Aorta (tissue), 5 donors: ENCODE results near the gene FGF14. TPM values are rescaled to one million over a fixed set of nuclear protein-coding genes. Genes with fewer than 3 reads are reported as not detected.

Source experiments
- ATAC-seq: fragments of 200-7000 bp; cut with Tn5 transposase; one replicate; pipeline ENCODE4 v1.9.1; 2022; ENCODE audit warnings: moderate library complexity; ENCODE audit not compliant: low FRiP score
- DNase-seq, 2 donors: peaks; one replicate each; pipeline ENCODE4 v3.0.0-alpha.2; 2020
- H3K27ac ChIP-seq, 2 donors: one replicate each; pipeline ENCODE4 v1.5.1; 2013; ENCODE audit warnings: low read length in 2 of 2, mild to moderate bottlenecking in 2 of 2, moderate library complexity in 2 of 2, control low read depth in 1 of 2, inconsistent platforms in 1 of 2, low read depth in 1 of 2
- H3K27me3 ChIP-seq, 2 donors: one replicate each; pipeline ENCODE4 v1.6.1; 2013; ENCODE audit warnings: control low read depth in 1 of 2, low read length in 1 of 2, mild to moderate bottlenecking in 1 of 2, moderate library complexity in 1 of 2; ENCODE audit not compliant: insufficient read depth in 2 of 2, control insufficient read depth in 1 of 2
- H3K36me3 ChIP-seq, 2 donors: one replicate each; pipeline ENCODE4 v1.6.1; 2013; ENCODE audit warnings: control low read depth in 1 of 2, low read length in 1 of 2, mild to moderate bottlenecking in 1 of 2; ENCODE audit not compliant: insufficient read depth in 2 of 2, control insufficient read depth in 1 of 2
- H3K4me1 ChIP-seq, 2 donors: one replicate each; pipeline ENCODE4 v1.6.1; 2013; ENCODE audit warnings: low read length in 2 of 2, control low read depth in 1 of 2, mild to moderate bottlenecking in 1 of 2, moderate library complexity in 1 of 2; ENCODE audit not compliant: insufficient read depth in 2 of 2, control insufficient read depth in 1 of 2
- H3K4me3 ChIP-seq, 2 donors: one replicate each; pipeline ENCODE4 v1.5.1; 2013; ENCODE audit warnings: low read length in 2 of 2, control low read depth in 1 of 2, mild to moderate bottlenecking in 1 of 2
- H3K9me3 ChIP-seq: one replicate; pipeline ENCODE4 v1.6.1; 2013; ENCODE audit warnings: mild to moderate bottlenecking, low read length; ENCODE audit not compliant: control insufficient read depth
- WGBS, 2 donors: extraction: QIAGEN DNeasy Blood & Tissue Kit; methylation state at CpG; one replicate each; pipeline ENCODE4 v1.1.7; 2013; 5-methylcytosine and 5-hydroxymethylcytosine counted together
- intact Hi-C, 2 donors: fragments of 100-400 bp; cut with DNase I; formaldehyde crosslinking; loops; one replicate each; pipeline versions ENCODE4 v1.14.2 to v1.15.0; 2022
- polyA plus RNA-seq, 2 donors: library from polyadenylated mRNA; stranded (reverse); fragments of 200-250 nt; gene quantifications; one replicate each; pipeline ENCODE4 v1.2.3, GENCODE V29; 2013
- total RNA-seq, 2 donors: library from RNA; stranded (reverse); fragmentation: NEBNext Ultra II Directional; extraction: Animal tissue kit (Norgen Biotek cat#: 25700); gene quantifications; one replicate each; pipeline ENCODE4 v1.2.1, GENCODE V29; 2021
- donor health status: healthy with polysubstance abuse.
- donor health status: Bipolar disorder and iron deficiency.
- donor health status: DM: no; HTN: no; CAD: no.
- donor health status: DM: no; HTN: no; CAD: no.
- donor health status: DM: yes; HTN: yes; CAD: no.

The FGF14 gene
- total and polyA plus RNA-seq, 4 donors, result 0.13 to 4.6 (median 0.72) TPM

- no peak overlapping the region for H3K4me3 ChIP-seq
- WGBS, 2 donors, result 38 to 44% methylated on average over 5 of the region's 5 CpGs
- H3K27ac ChIP-seq, result no peak overlapping the region
- no peaks in the 10 kb centered on the region for H3K36me3 ChIP-seq
- ATAC-seq (no peak), DNase-seq (no peak)
- peaks cover 2 to 3% of the 10 kb centered on the region in 2 donors for H3K4me1 ChIP-seq
- intact Hi-C loops, result no loop called here
- H3K27me3 ChIP-seq, result no peaks in the 10 kb centered on the region
- no peaks in the 10 kb centered on the region for H3K9me3 ChIP-seq
Measured at GRCh38 chr13:101978552-101979315, 423.1 kb downstream of the FGF14 start.

GRCh38 chr13:101977475-101977874, 424.4 kb downstream of the FGF14 start:
- intact Hi-C loops, result no loop called here
- Histone ChIP-seq H3K36me3 (no peaks in the 10 kb centered on the region), H3K4me3 (no peak overlapping the region), H3K9me3 (no peaks in the 10 kb centered on the region), H3K4me1 (peaks cover 2 to 3% of the 10 kb centered on the region in 2 donors), H3K27me3 (no peaks in the 10 kb centered on the region), H3K27ac (no peak overlapping the region)
- no peak for ATAC-seq
- WGBS, 2 donors, result 1 to 2% methylated on average over 3 of the region's 3 CpGs
- no peak for DNase-seq

- Histone ChIP-seq H3K36me3 (no peaks in the 10 kb centered on the region), H3K27ac (no peak overlapping the region), H3K4me3 (no peak overlapping the region), H3K9me3 (no peaks in the 10 kb centered on the region), H3K27me3 (no peaks in the 10 kb centered on the region), H3K4me1 (no peaks in the 10 kb centered on the region)
- intact Hi-C loops, result no loop called here
- 91 to 92% methylated on average over 4 of the region's 4 CpGs for WGBS, 2 donors
- DNase-seq, result no peak
- no peak for ATAC-seq
Measured at GRCh38 chr13:101972191-101972590, 429.7 kb downstream of the FGF14 start.

- intact Hi-C loops, result no loop called here
- 70 to 81% methylated on average over 2 of the region's 2 CpGs for WGBS, 2 donors
Measured at GRCh38 chr13:101970341-101970740, 431.5 kb downstream of the FGF14 start.

GRCh38 chr13:101967781-101968180, 434.1 kb downstream of the FGF14 start:
- H3K4me3 ChIP-seq, result no peak overlapping the region
- ATAC-seq (no peak), DNase-seq (no peak)
- no peaks in the 10 kb centered on the region for H3K9me3 ChIP-seq
- no peak overlapping the region for H3K27ac ChIP-seq
- intact Hi-C loops, result no loop called here
- H3K36me3 ChIP-seq, result no peaks in the 10 kb centered on the region
- H3K27me3 ChIP-seq, result no peaks in the 10 kb centered on the region
- H3K4me1 ChIP-seq, result no peaks in the 10 kb centered on the region

More at GRCh38 chr13:101970341-101970740, 431.5 kb downstream of the FGF14 start:
- ATAC-seq (no peak), DNase-seq (no peak)
- Histone ChIP-seq H3K4me1 (no peaks in the 10 kb centered on the region), H3K9me3 (no peaks in the 10 kb centered on the region), H3K36me3 (no peaks in the 10 kb centered on the region), H3K4me3 (no peak overlapping the region), H3K27ac (no peak overlapping the region), H3K27me3 (no peaks in the 10 kb centered on the region)

- intact Hi-C loops, result no loop called here
- Histone ChIP-seq H3K27ac (no peak overlapping the region), H3K27me3 (no peaks in the 10 kb centered on the region), H3K36me3 (no peaks in the 10 kb centered on the region), H3K4me3 (no peak overlapping the region), H3K9me3 (no peaks in the 10 kb centered on the region), H3K4me1 (no peaks in the 10 kb centered on the region)
- DNase-seq (no peak), ATAC-seq (no peak)
Measured at GRCh38 chr13:101967216-101967615, 434.6 kb downstream of the FGF14 start.

GRCh38 chr13:101965096-101965495, 436.8 kb downstream of the FGF14 start:
- ATAC-seq, result no peak
- 85 to 86% methylated on average over 5 of the region's 5 CpGs for WGBS, 2 donors
- intact Hi-C loops, result no loop called here
- DNase-seq, result no peak
- no peak overlapping the region for H3K4me3 ChIP-seq
- H3K36me3 ChIP-seq, result no peaks in the 10 kb centered on the region
- no peaks in the 10 kb centered on the region for H3K4me1 ChIP-seq
- H3K27me3 ChIP-seq, result no peaks in the 10 kb centered on the region
- no peaks in the 10 kb centered on the region for H3K9me3 ChIP-seq
- no peak overlapping the region for H3K27ac ChIP-seq

GRCh38 chr13:101959016-101959415, 442.8 kb downstream of the FGF14 start:
- WGBS, 2 donors, result 86 to 94% methylated on average over 5 of the region's 5 CpGs
- H3K27ac ChIP-seq, result no peak overlapping the region

GRCh38 chr13:101955764-101956163, 446.1 kb downstream of the FGF14 start:
- Histone ChIP-seq H3K27me3 (no peaks in the 10 kb centered on the region), H3K4me1 (no peaks in the 10 kb centered on the region), H3K36me3 (no peaks in the 10 kb centered on the region), H3K4me3 (no peak overlapping the region), H3K27ac (no peak overlapping the region), H3K9me3 (no peaks in the 10 kb centered on the region)
- DNase-seq (no peak), ATAC-seq (no peak)
- 72 to 74% methylated on average over 3 of the region's 3 CpGs for WGBS, 2 donors
- intact Hi-C loops, result no loop called here

More at GRCh38 chr13:101959016-101959415, 442.8 kb downstream of the FGF14 start:
- no peaks in the 10 kb centered on the region for H3K27me3 ChIP-seq
- ATAC-seq (no peak), DNase-seq (no peak)
- no peaks in the 10 kb centered on the region for H3K36me3 ChIP-seq
- intact Hi-C loops, result no loop called here
- no peaks in the 10 kb centered on the region for H3K4me1 ChIP-seq
- H3K4me3 ChIP-seq, result no peak overlapping the region
- H3K9me3 ChIP-seq, result no peaks in the 10 kb centered on the region
